IgD-negative memory B cell (primary cell): ENCODE results near the gene ETV3. TPM values are rescaled to one million over a fixed set of nuclear protein-coding genes. Genes with fewer than 3 reads are reported as not detected.
A peak's percentile ranks its signal among the peaks of the same experiment; 100 is the strongest.

Source experiments
- H3K27ac Mint-ChIP-seq, 3 donors: one replicate each; pipeline ENCODE4 v1.8.0; 2020 to 2022; ENCODE audit warnings: mild to moderate bottlenecking in 3 of 3, mixed read lengths in 3 of 3, moderate library complexity in 1 of 3
- H3K27me3 Mint-ChIP-seq: one replicate; pipeline ENCODE4 v1.8.0; 2021; ENCODE audit warnings: mixed read lengths
- H3K36me3 Mint-ChIP-seq: one replicate; pipeline ENCODE4 v1.8.0; 2020; ENCODE audit warnings: mild to moderate bottlenecking, mixed read lengths
- H3K4me1 Mint-ChIP-seq, 3 donors: one replicate each; pipeline ENCODE4 v1.8.0; 2020 to 2022; ENCODE audit warnings: mixed read lengths in 3 of 3, mild to moderate bottlenecking in 1 of 3
- H3K4me3 Mint-ChIP-seq, 4 donors: one replicate each; pipeline ENCODE4 v1.8.0; 2020 to 2022; ENCODE audit warnings: mild to moderate bottlenecking in 4 of 4, mixed read lengths in 4 of 4, moderate library complexity in 3 of 4
- H3K9me3 Mint-ChIP-seq, 3 donors: one replicate each; pipeline ENCODE4 v1.8.0; 2020 to 2021; ENCODE audit warnings: mixed read lengths in 3 of 3, mild to moderate bottlenecking in 1 of 3
- polyA plus RNA-seq: library from polyadenylated mRNA; unstranded; fragments of 300-500 nt; fragmentation: Illumina TruSeq; gene quantifications from one replicate; pipeline ENCODE4 v1.2.3, GENCODE V29; 2021

The ETV3 gene
- polyA plus RNA-seq, 1 donor from 2014 or later, result 4.7 TPM

DNA sequence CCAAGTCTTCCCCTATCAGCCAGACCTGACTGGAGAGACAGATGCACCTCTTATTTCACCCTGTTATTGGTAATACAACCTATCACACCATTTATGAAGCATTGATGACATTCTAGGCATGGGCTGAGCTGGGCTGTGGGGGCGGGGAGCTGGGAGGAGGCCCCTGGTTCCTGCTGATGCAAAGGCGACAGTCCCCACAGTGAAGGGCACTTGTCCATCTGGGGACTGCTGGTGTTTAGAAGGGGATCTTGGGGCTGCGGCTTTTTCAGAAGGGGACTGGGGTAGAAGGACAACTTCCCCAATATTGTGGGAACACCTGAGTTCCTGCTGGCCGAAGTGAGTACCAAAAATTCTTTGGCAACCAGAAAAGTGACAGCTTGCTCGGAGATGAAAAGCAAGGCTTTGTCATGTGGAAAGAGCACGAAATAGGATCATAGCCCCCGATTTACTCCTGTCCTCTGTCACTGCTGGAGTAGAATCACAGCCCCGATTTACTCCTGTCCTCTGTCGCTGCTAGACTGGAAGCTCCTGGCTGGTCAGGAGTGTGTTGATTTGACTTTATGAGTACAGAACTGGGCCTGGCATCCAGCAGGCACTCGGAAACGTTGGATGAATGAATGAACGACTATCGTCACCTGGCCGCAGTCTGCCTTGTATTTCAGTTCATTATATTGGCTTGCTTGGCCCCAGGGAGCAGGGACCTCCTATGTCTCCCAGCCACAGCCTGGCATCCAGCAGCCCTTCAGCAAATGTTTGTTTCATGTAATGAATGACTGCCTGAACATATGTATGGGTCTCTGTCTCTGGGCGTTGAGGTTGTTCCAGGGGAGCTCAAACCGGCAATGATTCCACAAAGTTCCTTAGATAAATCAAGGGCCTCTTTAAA lies 22.1 kb downstream of the ETV3 start:
- no peaks in the 10 kb centered on the region for H3K9me3 Mint-ChIP-seq
- peak overlapping the region in 1 of 4 donors; percentile 60 for H3K4me3 Mint-ChIP-seq
- peaks cover 4 to 9% (median 7%) of the 10 kb centered on the region in 3 donors for H3K4me1 Mint-ChIP-seq
- peaks cover 2% of the 10 kb centered on the region for H3K27me3 Mint-ChIP-seq
- peaks cover 3% of the 10 kb centered on the region for H3K36me3 Mint-ChIP-seq
- H3K27ac Mint-ChIP-seq, result no peak overlapping the region

- no peaks in the 10 kb centered on the region for H3K9me3 Mint-ChIP-seq
- H3K36me3 Mint-ChIP-seq, result peaks cover 3% of the 10 kb centered on the region
- peaks cover 2% of the 10 kb centered on the region for H3K27me3 Mint-ChIP-seq
- H3K4me1 Mint-ChIP-seq, result peaks cover 4 to 9% (median 7%) of the 10 kb centered on the region in 3 donors
- H3K4me3 Mint-ChIP-seq, result no peak overlapping the region
- H3K27ac Mint-ChIP-seq, result no peak overlapping the region
These were observed 22.8 kb downstream of the ETV3 start for GRCh38 chr1:157115429-157115838.

GRCh38 chr1:157114183-157115121 lies 23.7 kb downstream of the ETV3 start:
- Mint-ChIP-seq H3K27me3 (peaks cover 9% of the 10 kb centered on the region), H3K27ac (peak overlapping the region in 1 of 3 donors; percentile 19), H3K9me3 (no peaks in the 10 kb centered on the region), H3K4me1 (peaks cover 4 to 9% (median 7%) of the 10 kb centered on the region in 3 donors), H3K4me3 (no peak overlapping the region), H3K36me3 (peaks cover 3% of the 10 kb centered on the region)

GRCh38 chr1:157113631-157114030 lies 24.6 kb downstream of the ETV3 start:
- H3K27ac Mint-ChIP-seq, result no peak overlapping the region
- no peaks in the 10 kb centered on the region for H3K9me3 Mint-ChIP-seq
- peaks cover 3% of the 10 kb centered on the region for H3K36me3 Mint-ChIP-seq
- H3K27me3 Mint-ChIP-seq, result peaks cover 16% of the 10 kb centered on the region
- H3K4me3 Mint-ChIP-seq, result no peak overlapping the region
- peaks cover 4 to 9% (median 7%) of the 10 kb centered on the region in 3 donors for H3K4me1 Mint-ChIP-seq

DNA sequence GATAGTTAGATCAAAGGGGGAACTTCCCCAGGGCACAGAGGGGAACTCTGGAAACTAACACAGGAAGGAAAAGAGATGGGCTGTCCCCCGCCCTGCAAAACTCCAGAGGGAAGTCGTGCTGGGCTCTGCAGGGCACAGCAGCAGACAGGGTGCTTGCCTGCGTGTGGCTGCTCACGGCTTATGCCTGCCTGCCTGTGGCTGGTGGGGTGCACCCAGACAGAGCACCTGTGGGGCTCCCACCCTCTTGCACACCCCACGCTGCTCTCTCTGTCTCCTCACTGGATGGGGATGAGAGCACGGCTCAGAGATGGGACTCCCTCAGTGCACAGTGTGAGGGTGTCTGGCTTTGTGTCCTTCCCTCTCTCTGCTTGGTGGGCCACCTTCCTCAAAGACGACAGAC lies 25.1 kb downstream of the ETV3 start:
- Mint-ChIP-seq H3K27ac (no peak overlapping the region), H3K27me3 (peaks cover 21% of the 10 kb centered on the region), H3K4me1 (peaks cover 4 to 9% (median 7%) of the 10 kb centered on the region in 3 donors), H3K4me3 (peak overlapping the region in 1 of 4 donors; percentile 35), H3K36me3 (peaks cover 3% of the 10 kb centered on the region), H3K9me3 (no peaks in the 10 kb centered on the region)

- no peaks in the 10 kb centered on the region for H3K9me3 Mint-ChIP-seq
- peak overlapping the region in 1 of 3 donors; percentile 65 for H3K27ac Mint-ChIP-seq
- H3K36me3 Mint-ChIP-seq, result peaks cover 3% of the 10 kb centered on the region
- H3K4me1 Mint-ChIP-seq, result peaks cover 1 to 3% (median 3%) of the 10 kb centered on the region in 3 donors
- H3K4me3 Mint-ChIP-seq, result no peak overlapping the region
- peaks cover 26% of the 10 kb centered on the region for H3K27me3 Mint-ChIP-seq
These were observed 25.9 kb downstream of the ETV3 start for GRCh38 chr1:157112186-157112867.

DNA sequence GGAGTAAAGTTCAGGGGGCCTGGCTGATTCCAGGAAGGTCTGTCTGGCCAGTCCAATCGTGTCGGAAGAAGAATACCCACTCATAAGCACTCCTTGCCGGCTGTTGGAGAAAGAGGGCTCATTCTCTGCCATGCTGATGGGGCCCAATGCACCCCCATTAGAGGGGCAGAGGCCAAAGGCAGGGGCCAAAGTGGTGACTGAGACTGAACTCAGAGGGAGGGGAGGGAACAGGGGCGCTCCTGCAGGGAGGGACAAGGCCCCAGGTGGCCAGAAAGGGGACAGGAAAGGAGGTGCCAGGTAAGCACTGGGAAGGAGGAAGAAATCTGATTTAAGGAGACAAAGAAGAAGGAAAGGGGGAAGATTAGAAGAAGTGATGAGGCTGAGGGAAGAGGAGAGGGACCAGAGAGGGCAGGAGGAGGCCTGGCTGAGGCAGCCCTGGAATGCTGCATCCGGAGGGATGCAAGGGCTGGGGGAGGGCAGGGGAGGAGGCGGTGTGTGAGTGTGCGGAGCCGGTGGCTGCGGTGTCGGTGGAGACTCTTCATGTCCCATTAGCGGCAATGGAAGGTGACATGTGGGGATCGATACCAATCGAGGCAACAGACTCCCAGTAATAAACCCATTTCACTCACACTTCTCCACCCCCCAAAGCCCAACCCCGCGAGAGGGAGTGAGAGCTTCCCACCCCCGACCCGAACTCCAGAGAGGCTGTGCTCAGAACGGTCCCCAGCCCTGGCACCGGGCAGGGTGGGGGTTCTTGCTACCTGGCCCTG lies 26.6 kb downstream of the ETV3 start:
- peaks cover 0 to 3% (median 0%) of the 10 kb centered on the region in 3 donors for H3K4me1 Mint-ChIP-seq
- H3K27me3 Mint-ChIP-seq, result peaks cover 31% of the 10 kb centered on the region
- no peak overlapping the region for H3K4me3 Mint-ChIP-seq
- no peaks in the 10 kb centered on the region for H3K9me3 Mint-ChIP-seq
- peaks cover 3% of the 10 kb centered on the region for H3K36me3 Mint-ChIP-seq
- no peak overlapping the region for H3K27ac Mint-ChIP-seq

GRCh38 chr1:157110686-157111085 lies 27.5 kb downstream of the ETV3 start:
- no peak overlapping the region for H3K27ac Mint-ChIP-seq
- H3K36me3 Mint-ChIP-seq, result peaks cover 3% of the 10 kb centered on the region
- H3K27me3 Mint-ChIP-seq, result peaks cover 31% of the 10 kb centered on the region
- H3K4me3 Mint-ChIP-seq, result no peak overlapping the region
- H3K4me1 Mint-ChIP-seq, result peaks cover 0 to 7% (median 0%) of the 10 kb centered on the region in 3 donors
- no peaks in the 10 kb centered on the region for H3K9me3 Mint-ChIP-seq

DNA sequence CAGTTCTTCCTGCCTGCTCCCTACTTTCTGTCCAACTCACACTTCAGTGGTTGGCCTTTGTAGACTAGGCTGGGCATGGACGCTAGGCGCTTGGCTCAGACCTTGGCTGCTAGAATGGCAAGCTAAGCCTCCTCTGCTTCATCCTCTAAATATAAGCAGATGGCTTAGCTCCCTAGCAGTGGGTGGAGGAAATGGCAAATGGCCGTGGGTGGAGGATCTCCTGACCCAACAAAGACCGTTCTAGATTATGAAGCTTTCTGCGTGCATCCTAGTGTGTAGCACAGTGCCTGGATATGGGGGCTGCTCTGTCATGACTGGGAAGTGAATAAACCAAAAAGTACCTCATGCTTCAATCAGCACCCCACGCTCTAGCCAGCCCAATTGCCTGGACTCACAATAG lies 28.2 kb downstream of the ETV3 start:
- H3K4me3 Mint-ChIP-seq, result no peak overlapping the region
- H3K27me3 Mint-ChIP-seq, result peaks cover 31% of the 10 kb centered on the region
- no peaks in the 10 kb centered on the region for H3K36me3 Mint-ChIP-seq
- H3K9me3 Mint-ChIP-seq, result no peaks in the 10 kb centered on the region
- H3K27ac Mint-ChIP-seq, result no peak overlapping the region
- H3K4me1 Mint-ChIP-seq, result peaks cover 0 to 4% (median 0%) of the 10 kb centered on the region in 3 donors

GRCh38 chr1:157108448-157108847 lies 29.7 kb downstream of the ETV3 start:
- Mint-ChIP-seq H3K9me3 (no peaks in the 10 kb centered on the region), H3K27me3 (peaks cover 31% of the 10 kb centered on the region), H3K4me1 (peaks cover 0 to 4% (median 0%) of the 10 kb centered on the region in 3 donors), H3K4me3 (no peak overlapping the region), H3K27ac (no peak overlapping the region), H3K36me3 (no peaks in the 10 kb centered on the region)

GRCh38 chr1:157107702-157108101 lies 30.5 kb downstream of the ETV3 start:
- H3K36me3 Mint-ChIP-seq, result no peaks in the 10 kb centered on the region
- H3K27ac Mint-ChIP-seq, result no peak overlapping the region
- peaks cover 0 to 4% (median 0%) of the 10 kb centered on the region in 3 donors for H3K4me1 Mint-ChIP-seq
- no peak overlapping the region for H3K4me3 Mint-ChIP-seq
- no peaks in the 10 kb centered on the region for H3K9me3 Mint-ChIP-seq
- H3K27me3 Mint-ChIP-seq, result peaks cover 31% of the 10 kb centered on the region

- Mint-ChIP-seq H3K27ac (no peak overlapping the region), H3K9me3 (no peaks in the 10 kb centered on the region), H3K4me1 (peaks cover 0 to 4% (median 0%) of the 10 kb centered on the region in 3 donors), H3K27me3 (peaks cover 31% of the 10 kb centered on the region), H3K4me3 (no peak overlapping the region), H3K36me3 (peaks cover 2% of the 10 kb centered on the region)
These were observed 31.4 kb downstream of the ETV3 start for GRCh38 chr1:157106813-157107189.

DNA sequence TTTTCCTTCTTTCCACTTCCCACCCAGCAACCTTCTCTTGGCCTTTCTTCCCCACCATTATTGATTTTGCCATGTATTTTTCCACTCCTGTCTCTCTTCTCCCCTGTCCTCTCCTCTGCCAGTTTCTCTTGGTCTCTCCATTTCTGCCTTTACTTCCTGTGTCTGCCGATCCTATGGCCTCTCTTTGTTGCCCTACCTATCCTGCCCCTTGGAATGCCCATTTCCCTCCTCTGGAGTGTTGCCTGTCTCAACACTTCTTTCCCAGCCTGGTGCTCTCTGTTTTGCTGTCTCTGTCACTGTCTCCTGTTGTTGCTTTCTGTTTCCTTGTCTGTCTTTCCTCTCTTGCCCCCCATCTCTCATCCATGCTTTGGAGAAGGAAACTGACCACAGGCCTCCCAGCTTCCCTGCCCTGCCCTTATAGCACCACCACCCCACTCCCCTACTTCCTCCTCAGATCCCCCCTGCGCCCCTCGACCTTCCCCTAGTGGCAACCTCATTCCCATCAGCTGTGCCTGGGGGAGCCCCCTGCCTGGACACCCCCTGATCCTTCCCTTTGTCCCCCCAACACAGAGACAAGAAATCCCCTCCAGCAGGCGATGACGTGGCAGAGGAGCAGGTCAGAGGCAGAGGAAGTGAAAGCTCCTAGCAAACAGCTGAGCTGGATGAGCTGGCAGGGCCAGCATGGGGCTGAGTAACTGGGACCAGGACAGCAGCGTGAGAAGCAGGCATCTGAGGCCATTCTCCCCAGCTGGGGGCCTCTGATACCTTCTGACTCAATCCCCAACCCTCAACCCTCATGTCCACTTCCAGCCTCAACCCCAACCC lies 32.0 kb downstream of the ETV3 start:
- H3K27me3 Mint-ChIP-seq, result peaks cover 31% of the 10 kb centered on the region
- H3K9me3 Mint-ChIP-seq, result no peaks in the 10 kb centered on the region
- peaks cover 0 to 4% (median 0%) of the 10 kb centered on the region in 3 donors for H3K4me1 Mint-ChIP-seq
- no peak overlapping the region for H3K27ac Mint-ChIP-seq
- no peak overlapping the region for H3K4me3 Mint-ChIP-seq
- H3K36me3 Mint-ChIP-seq, result peaks cover 2% of the 10 kb centered on the region
